ENCODE results near the gene FOXF1.

The FOXF1 gene

GRCh38 chr16:86517652-86518258 is 7.4 kb downstream of the FOXF1 start:
- DNase-seq (ENCODE audit: low read depth): peak; percentile 80

DNA sequence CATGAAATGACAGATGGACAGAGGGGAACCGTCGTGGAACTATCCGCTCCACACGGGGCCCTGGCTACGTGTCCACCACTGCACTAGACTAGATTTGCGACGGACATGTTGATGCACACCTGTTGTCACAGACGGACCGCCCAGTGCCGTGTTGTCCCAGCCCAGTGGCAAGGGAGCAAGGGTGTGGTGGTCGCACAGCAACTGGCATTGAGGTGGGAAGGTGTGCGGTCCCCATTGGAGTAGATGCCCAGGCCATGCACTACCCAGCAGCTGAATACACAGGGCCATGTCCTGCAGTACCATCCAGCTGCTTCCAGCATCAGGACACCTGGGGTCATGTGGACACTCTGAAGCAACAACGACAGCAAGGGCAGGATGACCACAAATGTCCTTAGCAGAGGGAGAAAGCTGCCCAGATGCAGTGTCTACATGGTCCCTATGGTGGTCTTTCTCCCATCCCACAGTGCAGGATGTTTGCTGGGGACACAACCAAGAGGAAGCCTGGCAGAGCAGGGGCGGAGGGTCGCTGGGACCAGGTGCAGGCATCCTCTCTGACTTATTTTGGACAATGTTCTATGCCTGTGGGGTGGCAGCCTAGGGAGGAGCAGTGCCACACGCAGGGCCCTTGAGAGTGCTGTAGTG is 8.8 kb downstream of the FOXF1 start:
- no peak for DNase-seq (ENCODE audit: low read depth)

DNA sequence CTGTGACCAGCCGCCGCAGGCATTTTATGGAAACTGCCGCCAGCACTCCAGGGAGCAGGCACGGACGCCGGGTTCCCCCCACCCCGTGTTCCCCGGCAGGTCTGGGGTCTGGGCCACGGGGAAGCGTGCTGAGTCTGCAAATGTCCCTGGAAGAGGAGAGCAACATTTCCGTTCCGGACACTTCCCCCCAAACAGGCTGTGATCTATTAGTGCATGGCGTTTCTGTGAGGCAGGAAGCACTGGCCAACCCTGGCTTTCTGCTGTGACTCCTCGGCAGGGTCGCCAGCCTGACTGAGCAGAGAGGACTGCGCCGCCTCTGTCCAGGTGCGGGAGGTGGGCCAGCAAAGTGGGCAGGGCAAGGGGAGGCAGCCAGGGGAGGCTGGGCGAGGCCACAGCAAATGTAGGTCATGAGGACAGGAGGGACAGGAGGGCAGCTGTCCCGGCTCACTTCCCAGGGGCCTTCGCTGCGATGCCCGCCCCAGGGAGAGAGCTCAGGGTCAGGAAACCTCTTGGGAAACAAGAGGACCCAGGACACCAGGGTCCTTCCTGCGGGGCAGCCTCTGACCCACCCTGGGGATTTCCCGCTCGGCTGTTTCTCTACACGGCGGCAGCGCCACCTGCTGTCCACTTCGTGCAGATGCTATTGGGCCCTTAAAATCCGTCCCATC is 9.5 kb downstream of the FOXF1 start:
- peak; percentile 43 for DNase-seq (ENCODE audit: low read depth)

GRCh38 chr16:86520317-86521210 is 10.2 kb downstream of the FOXF1 start:
- no peak for DNase-seq (ENCODE audit: low read depth)

- no peak for DNase-seq (ENCODE audit: low read depth)
Observed at GRCh38 chr16:86521236-86522197, 11.2 kb downstream of the FOXF1 start.

DNA sequence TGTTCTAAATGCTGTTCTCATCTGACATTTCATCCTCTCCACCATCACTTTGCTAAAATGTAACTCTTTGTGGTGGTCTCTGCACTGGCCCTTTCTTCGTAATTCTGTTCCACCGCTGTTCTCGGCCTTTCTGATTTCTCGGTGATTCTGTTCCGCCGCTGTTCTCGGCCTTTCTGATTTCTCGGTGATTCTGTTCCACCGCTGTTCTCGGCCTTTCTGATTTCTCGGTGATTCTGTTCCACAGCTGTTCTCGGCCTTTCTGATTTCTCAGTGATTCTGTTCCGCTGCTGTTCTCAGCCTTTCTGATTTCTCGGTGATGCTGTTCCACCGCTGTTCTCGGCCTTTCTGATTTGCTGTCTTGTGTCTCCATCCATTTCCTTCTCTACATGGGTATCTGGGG is 12.3 kb downstream of the FOXF1 start:
- DNase-seq (ENCODE audit: low read depth): no peak

GRCh38 chr16:86523166-86523740 is 12.9 kb downstream of the FOXF1 start:
- DNase-seq (ENCODE audit: low read depth): no peak

DNA sequence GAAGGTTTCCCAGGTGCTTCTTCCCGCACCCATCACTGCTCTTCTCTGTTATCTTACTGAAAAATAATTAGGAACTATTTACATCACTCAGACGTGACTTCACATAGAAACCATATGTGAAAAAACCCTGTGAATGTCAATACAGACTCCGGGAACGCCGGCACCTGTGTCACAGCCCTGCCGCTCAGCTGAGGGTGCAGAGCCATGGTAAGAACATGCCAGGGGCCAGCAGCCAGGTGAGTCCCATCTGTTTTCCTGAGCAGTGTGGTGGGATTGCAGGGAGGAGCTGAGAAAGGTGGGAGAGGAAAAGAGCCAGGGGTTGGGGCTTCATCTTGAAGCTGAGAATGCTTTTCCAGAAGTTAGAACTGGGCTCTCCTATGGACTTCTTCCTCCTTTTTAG is 13.7 kb downstream of the FOXF1 start:
- DNase-seq (ENCODE audit: low read depth): no peak

GRCh38 chr16:86525696-86526095 is 15.4 kb downstream of the FOXF1 start:
- no peak for DNase-seq (ENCODE audit: low read depth)

GRCh38 chr16:86527366-86527765 is 17.0 kb downstream of the FOXF1 start:
- DNase-seq (ENCODE audit: low read depth): no peak

DNA sequence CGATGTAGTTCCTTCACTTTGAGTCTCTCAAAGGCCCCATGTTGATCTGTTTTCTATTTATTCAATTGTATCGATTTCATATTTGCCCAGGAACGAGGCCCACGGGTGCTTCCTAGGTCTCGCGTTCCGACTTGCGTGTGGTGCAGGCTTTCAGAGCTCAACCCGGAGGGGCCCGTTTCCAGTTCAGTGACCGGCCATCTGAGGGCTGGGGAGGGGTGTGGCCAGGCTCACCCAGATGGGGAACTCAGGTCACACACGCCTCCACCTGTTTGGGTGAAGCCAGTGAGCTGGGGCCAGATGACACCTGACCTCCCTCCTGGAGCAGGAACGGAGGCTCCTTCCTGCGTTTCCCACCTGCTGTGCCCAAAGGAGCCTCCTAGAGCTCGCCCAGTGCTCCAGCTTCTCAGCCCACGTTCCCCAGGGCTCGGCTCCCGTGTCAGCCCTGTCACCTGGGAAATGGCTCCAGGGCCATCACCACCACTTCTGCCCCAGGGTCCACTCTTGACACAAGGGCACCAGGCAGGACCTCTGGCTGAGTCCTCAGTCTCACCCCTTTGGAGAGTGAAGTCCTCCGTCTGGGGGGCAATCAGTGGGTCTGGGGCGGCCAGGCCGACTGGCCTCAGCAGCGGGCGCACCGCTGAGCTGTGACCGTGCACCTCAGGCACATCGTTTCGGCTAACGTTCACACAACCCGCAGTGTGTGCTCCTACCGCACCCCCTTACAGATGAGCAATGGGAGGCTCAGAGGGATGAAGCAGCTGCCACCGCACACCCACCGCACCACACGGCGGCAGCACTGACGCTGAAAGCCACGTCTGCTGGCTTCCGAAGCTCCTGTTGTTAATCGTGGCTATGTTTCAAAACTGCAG is 18.0 kb downstream of the FOXF1 start:
- no peak for DNase-seq (ENCODE audit: low read depth)

- peak; percentile 79 for DNase-seq (ENCODE audit: low read depth)
Observed at GRCh38 chr16:86529160-86529559, 18.8 kb downstream of the FOXF1 start.

- no peak for DNase-seq (ENCODE audit: low read depth)
Observed at GRCh38 chr16:86530251-86531190, 20.2 kb downstream of the FOXF1 start.

DNA sequence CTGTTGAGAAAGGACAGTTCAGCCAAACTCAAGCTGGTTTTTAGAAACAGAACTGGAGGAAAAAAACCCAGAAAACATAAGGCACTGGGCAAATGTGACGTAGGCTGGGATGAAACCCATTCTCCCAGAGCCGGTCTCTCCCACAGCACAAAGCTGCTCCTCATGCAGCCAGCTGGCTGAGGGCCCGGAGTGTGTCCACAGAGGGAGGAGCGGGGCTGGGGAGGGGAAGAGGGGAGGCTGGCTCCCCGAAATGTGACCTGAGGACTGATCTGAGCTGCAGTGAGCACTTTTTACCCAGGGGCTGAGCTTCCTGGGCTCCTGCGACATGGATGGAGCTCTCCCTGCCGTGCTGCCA is 20.8 kb downstream of the FOXF1 start:
- no peak for DNase-seq (ENCODE audit: low read depth)

- no peak for DNase-seq (ENCODE audit: low read depth)
Observed at GRCh38 chr16:86531641-86532525, 21.6 kb downstream of the FOXF1 start.

GRCh38 chr16:86532526-86532815 is 22.1 kb downstream of the FOXF1 start:
- DNase-seq (ENCODE audit: low read depth): no peak

GRCh38 chr16:86533076-86533475 is 22.7 kb downstream of the FOXF1 start:
- no peak for DNase-seq (ENCODE audit: low read depth)

GRCh38 chr16:86533767-86534351 is 23.5 kb downstream of the FOXF1 start:
- no peak for DNase-seq (ENCODE audit: low read depth)

All from amniotic epithelial cell (primary cell).